ENCODE measurements around the gene SLC23A2. TPM values are rescaled to one million over a fixed set of nuclear protein-coding genes. Genes with fewer than 3 reads are reported as not detected.

Gene SLC23A2
- total RNA-seq, 1 experiment from 2014 or later, result 14.9 TPM

- DNase-seq (ENCODE audit: low read depth), result no peak
These were observed 186.5 kb downstream of the SLC23A2 start for GRCh38 chr20:4814696-4815252.

- DNase-seq (ENCODE audit: low read depth), result no peak
These were observed 187.2 kb downstream of the SLC23A2 start for GRCh38 chr20:4813863-4814695.

- DNase-seq (ENCODE audit: low read depth), result no peak
These were observed 188.0 kb downstream of the SLC23A2 start for GRCh38 chr20:4813076-4813862.

- DNase-seq (ENCODE audit: low read depth), result no peak
These were observed 188.7 kb downstream of the SLC23A2 start for GRCh38 chr20:4812641-4813075.

GRCh38 chr20:4812216-4812615, 189.1 kb downstream of the SLC23A2 start:
- no peak for DNase-seq (ENCODE audit: low read depth)

- DNase-seq (ENCODE audit: low read depth), result no peak
These were observed 189.6 kb downstream of the SLC23A2 start for GRCh38 chr20:4811661-4812181.

GRCh38 chr20:4811257-4811656, 190.1 kb downstream of the SLC23A2 start:
- DNase-seq (ENCODE audit: low read depth), result no peak

- no peak for DNase-seq (ENCODE audit: low read depth)
These were observed 190.8 kb downstream of the SLC23A2 start for GRCh38 chr20:4810426-4811019.

- no peak for DNase-seq (ENCODE audit: low read depth)
These were observed 191.6 kb downstream of the SLC23A2 start for GRCh38 chr20:4809707-4810106.

- DNase-seq (ENCODE audit: low read depth), result no peak
These were observed 192.4 kb downstream of the SLC23A2 start for GRCh38 chr20:4808872-4809271.

- no peak for DNase-seq (ENCODE audit: low read depth)
These were observed 195.5 kb downstream of the SLC23A2 start for GRCh38 chr20:4805663-4806449.

GRCh38 chr20:4802527-4802926, 198.8 kb downstream of the SLC23A2 start:
- no peak for DNase-seq (ENCODE audit: low read depth)

Other genes starting within 250 kb of the SLC23A2 start
- 0.12 and 0.49 TPM in 2 replicates for gene RASSF2, start 177.9 kb downstream of the SLC23A2 start, total RNA-seq (2014; rRNA removed; shearing (Covaris generic))
- 408 and 435 TPM in 2 replicates for gene TMEM230, start 111.6 kb upstream of the SLC23A2 start, total RNA-seq (2014; rRNA removed; shearing (Covaris generic))
- gene PCNA, start 118.4 kb upstream of the SLC23A2 start, total RNA-seq (2014; rRNA removed; shearing (Covaris generic)), result 755 and 819 TPM in 2 replicates
- gene CDS2, start 125.5 kb upstream of the SLC23A2 start, total RNA-seq (2014; rRNA removed; shearing (Covaris generic)), result 26.2 and 29.2 TPM in 2 replicates

Measured in RPMI7951 (cell line).